Hypothalamus (tissue), 51 donors: Measurements from ENCODE around the gene DEAF1.

Experiments used
- DNase-seq, 51 donors: peaks; one replicate each; lab custom pipeline; 2025; lab: John Stamatoyannopoulos, UW

Gene DEAF1

GRCh38 chr11:615504-616319, 79.3 kb downstream of the DEAF1 start, which contains the start of gene IRF7:
IRF7 (minus strand) TSS chr11:615950; CDS start chr11:615364, 586 bp downstream.
- peak; percentile 25 to 91 (median 80) for DNase-seq

GRCh38 chr11:614623-615503, 80.2 kb downstream of the DEAF1 start:
- DNase-seq: peak in 2 of 51 donors; percentile 7 to 21

GRCh38 chr11:614021-614622, 80.9 kb downstream of the DEAF1 start:
- no peak for DNase-seq

DNA sequence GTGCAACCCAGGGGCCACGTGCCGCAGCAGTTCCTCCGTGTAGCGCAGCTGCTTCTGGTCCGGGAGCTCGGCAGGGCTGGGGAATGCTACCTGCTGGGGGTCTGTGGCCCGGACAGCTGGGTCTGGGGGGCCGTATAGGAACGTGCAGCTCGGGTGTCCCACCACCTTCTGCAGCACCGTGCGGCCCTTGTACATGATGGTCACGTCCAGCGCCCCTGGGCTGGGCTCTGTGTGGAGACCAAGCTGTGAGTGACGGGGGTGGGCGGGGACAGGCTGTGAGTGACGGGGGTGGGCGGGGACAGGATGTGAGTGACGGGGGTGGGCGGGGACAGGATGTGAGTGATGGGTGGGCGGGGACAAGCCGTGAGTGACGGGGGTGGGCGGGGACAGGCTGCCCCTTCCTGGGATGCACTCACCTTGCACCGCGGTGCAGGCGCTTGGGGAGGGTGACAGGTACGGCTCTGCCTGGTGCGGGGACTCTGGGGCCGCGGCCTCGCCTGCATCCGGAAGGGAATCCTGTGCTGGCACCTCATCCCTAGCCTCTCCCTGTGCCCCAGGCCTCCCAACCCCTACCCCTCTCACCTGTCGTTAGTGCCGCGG, 81.6 kb downstream of the DEAF1 start:
- peak in 17 of 51 donors; percentile 11 to 60 (median 32) for DNase-seq

GRCh38 chr11:612961-613300, 82.1 kb downstream of the DEAF1 start:
- DNase-seq: no peak

- no peak for DNase-seq
Measured at GRCh38 chr11:612201-612960, 82.6 kb downstream of the DEAF1 start.

GRCh38 chr11:611001-611996, 83.7 kb downstream of the DEAF1 start:
- DNase-seq: no peak

GRCh38 chr11:610146-610801, 84.7 kb downstream of the DEAF1 start:
- DNase-seq: no peak

- no peak for DNase-seq
Measured at GRCh38 chr11:609341-609811, 85.6 kb downstream of the DEAF1 start.

- no peak for DNase-seq
Measured at GRCh38 chr11:608791-609251, 86.2 kb downstream of the DEAF1 start.

- no peak for DNase-seq
Measured at GRCh38 chr11:607971-608659, 86.9 kb downstream of the DEAF1 start.

DNA sequence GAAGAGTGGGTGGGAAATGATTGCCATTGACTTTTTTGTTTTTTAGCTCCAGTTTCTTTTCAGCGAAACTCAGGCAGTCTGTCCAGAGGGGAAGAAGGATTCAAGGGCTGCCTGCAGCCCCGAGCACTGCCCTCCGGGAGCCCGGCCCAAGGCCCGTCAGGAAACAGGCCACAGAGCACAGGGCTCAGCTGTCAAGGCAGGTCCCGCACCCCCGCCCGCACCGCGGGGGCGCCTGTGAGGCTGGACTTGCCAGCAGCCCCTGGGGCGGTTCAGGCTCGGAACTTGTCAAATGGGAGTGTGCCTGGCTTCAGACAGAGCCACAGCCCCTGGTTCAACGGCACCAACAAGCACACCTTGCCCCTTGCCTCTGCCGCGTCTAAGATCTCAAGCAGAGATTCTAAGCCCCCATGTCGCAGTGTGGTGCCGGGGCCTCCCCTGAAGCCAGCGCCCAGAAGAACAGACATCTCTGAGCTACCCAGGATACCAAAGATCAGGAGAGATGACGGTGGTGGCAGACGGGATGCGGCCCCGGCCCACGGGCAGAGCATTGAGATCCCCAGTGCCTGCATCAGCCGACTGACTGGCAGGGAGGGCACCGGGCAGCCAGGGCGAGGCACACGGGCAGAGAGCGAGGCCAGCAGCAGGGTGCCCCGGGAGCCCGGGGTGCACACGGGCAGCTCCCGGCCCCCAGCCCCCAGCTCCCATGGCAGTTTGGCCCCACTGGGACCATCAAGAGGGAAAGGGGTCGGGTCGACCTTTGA, 87.8 kb downstream of the DEAF1 start:
- no peak for DNase-seq

- peak in 8 of 51 donors; percentile 11 to 60 (median 26) for DNase-seq
Measured at GRCh38 chr11:606245-606644, 88.8 kb downstream of the DEAF1 start.

- DNase-seq: no peak
Measured at GRCh38 chr11:605286-606129, 89.5 kb downstream of the DEAF1 start.

GRCh38 chr11:603154-603553, 91.9 kb downstream of the DEAF1 start:
- no peak for DNase-seq
